ENCODE results near the gene IP6K2.
"Not testable (repeated sequence)": the region's sequence is repeated elsewhere in the genome, so short reads cannot be mapped to it uniquely, and the experiment has no call there.

IP6K2 gene

DNA sequence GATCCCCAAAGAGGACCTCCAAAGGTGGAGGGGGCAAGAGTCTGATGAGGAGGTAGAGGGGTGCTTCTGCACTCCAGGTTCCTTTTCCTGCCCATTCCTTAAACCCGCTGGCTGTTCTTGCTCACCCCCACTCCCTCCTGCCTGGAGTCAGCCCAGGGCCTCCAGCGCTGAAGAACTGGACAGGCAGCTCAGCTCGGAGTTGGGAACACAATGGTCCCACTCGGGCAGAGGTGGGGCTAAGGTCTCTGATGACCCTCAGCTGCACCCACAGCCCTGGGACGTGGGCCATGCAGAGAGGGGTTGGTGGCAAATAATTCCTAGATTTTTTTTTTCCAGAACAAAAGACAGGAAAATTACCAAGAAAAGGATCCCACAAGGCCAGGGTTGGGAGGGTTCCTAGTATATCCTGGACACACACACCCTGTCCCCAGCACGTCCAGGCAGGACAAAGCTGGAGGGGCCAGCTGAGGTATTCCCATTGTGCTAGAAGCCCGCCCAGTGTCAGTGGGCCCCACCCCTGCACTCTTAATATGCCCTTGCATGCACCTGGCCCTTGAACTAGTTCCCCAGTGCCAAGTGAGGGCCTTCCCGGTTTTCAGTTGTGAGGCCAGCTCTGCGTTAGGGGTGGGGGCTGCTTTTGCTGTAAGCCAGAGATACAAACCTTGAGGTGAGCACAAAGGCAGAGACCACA, 22.1 kb upstream of the IP6K2 start:
- TF ChIP-seq, protein P1, sequence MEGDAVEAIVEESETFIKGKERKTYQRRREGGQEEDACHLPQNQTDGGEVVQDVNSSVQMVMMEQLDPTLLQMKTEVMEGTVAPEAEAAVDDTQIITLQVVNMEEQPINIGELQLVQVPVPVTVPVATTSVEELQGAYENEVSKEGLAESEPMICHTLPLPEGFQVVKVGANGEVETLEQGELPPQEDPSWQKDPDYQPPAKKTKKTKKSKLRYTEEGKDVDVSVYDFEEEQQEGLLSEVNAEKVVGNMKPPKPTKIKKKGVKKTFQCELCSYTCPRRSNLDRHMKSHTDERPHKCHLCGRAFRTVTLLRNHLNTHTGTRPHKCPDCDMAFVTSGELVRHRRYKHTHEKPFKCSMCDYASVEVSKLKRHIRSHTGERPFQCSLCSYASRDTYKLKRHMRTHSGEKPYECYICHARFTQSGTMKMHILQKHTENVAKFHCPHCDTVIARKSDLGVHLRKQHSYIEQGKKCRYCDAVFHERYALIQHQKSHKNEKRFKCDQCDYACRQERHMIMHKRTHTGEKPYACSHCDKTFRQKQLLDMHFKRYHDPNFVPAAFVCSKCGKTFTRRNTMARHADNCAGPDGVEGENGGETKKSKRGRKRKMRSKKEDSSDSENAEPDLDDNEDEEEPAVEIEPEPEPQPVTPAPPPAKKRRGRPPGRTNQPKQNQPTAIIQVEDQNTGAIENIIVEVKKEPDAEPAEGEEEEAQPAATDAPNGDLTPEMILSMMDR (conservative IDR thresholded peaks at IDR 0.05; ENCODE audit: low read depth, low read length), result no peak
- DNase-seq (ENCODE audit: low read depth), result no peak
- no peak overlapping the region for H3K4me3 ChIP-seq (ENCODE audit: low read length)

GRCh38 chr3:48738144-48738536, 21.1 kb upstream of the IP6K2 start:
- TF ChIP-seq, protein P1 (conservative IDR thresholded peaks at IDR 0.05; ENCODE audit: low read depth, low read length), result no peak

DNA sequence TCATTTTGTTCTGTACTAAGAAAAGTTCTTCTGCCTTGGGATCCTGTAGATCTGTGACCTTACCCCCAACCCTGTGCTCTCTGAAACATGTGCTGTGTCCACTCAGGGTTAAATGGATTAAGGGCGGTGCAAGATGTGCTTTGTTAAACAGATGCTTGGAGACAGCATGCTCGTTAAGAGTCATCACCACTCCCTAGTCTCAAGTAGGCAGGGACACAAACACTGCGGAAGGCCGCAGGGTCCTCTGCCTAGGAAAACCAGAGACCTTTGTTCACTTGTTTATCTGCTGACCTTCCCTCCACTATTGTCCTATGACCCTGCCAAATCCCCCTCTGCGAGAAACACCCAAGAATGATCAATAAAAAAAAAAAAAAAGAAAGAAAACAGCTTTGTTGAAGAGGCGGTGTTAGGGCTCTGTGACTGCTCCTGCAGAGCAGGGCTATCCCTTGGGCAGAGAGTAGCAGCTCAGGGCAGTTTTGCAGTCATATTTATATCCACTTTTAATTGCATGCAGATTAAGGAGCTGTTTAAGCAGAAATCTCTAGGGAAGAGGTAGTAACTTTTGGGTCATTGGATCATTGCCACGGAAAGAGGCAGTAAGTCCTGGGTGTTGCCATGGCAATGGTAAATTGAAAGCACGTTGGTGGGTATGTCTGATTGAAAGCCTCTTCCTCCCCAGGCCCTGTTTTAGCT, 18.2 kb upstream of the IP6K2 start:
- not testable (repeated sequence) for H3K4me3 ChIP-seq (ENCODE audit: low read length); DNase-seq (ENCODE audit: low read depth)

More at GRCh38 chr3:48738144-48738536, 21.1 kb upstream of the IP6K2 start:
- DNase-seq (ENCODE audit: low read depth), result no peak
- no peak overlapping the region for H3K4me3 ChIP-seq (ENCODE audit: low read length)

DNA sequence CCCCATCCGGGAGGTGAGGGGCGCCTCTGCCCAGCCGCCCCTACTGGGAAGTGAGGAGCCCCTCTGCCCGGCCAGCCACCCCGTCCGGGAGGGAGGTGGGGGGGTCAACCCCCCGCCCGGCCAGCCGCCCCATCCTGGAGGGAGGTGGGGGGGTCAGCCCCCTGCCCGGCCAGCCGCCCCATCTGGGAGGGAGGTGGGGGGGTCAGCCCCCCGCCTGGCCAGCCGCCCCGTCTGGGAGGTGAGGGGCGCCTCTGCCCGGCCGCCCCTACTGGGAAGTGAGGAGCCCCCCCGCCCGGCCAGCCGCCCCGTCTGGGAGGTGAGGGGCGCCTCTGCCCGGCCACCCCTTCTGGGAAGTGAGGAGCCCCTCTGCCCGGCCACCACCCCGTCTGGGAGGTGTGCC, 17.5 kb upstream of the IP6K2 start:
- H3K4me3 ChIP-seq (ENCODE audit: low read length); DNase-seq (ENCODE audit: low read depth): not testable (repeated sequence)

- not testable (repeated sequence) for DNase-seq (ENCODE audit: low read depth); H3K4me3 ChIP-seq (ENCODE audit: low read length)
Measured at GRCh38 chr3:48733752-48734518, 16.9 kb upstream of the IP6K2 start.

DNA sequence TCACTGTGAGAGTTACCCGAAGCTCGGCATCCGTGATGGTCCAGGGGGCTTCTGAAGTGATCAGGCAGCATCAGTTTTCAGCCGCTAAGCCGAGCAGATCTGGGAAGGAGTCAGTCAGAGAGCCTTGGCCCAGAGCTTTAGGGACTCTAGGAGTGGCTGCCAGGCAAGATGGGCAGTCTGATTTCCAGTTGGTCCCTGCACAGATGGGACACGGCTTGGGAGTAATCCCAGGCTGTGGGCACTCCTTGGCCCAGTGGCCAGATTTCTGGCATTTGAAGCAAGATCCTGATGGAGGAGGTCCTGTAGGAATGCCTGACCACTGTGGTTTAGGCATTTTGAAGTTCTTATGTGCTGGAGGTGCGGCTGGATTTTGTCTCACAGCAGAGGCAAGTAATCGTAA, 10.5 kb upstream of the IP6K2 start:
- no peak overlapping the region for H3K4me3 ChIP-seq (ENCODE audit: low read length)
- TF ChIP-seq, protein P1 (conservative IDR thresholded peaks at IDR 0.05; ENCODE audit: low read depth, low read length), result no peak
- no peak for DNase-seq (ENCODE audit: low read depth)

- H3K4me3 ChIP-seq (ENCODE audit: low read length), result not testable (repeated sequence)
Measured at GRCh38 chr3:48725185-48725855, 8.3 kb upstream of the IP6K2 start.

GRCh38 chr3:48723725-48724124, 6.7 kb upstream of the IP6K2 start:
- TF ChIP-seq, protein P1 (conservative IDR thresholded peaks at IDR 0.05; ENCODE audit: low read depth, low read length), result no peak
- no peak overlapping the region for H3K4me3 ChIP-seq (ENCODE audit: low read length)
- DNase-seq (ENCODE audit: low read depth), result no peak

More at GRCh38 chr3:48725185-48725855, 8.3 kb upstream of the IP6K2 start:
- DNase-seq (ENCODE audit: low read depth), result not testable (repeated sequence)

DNA sequence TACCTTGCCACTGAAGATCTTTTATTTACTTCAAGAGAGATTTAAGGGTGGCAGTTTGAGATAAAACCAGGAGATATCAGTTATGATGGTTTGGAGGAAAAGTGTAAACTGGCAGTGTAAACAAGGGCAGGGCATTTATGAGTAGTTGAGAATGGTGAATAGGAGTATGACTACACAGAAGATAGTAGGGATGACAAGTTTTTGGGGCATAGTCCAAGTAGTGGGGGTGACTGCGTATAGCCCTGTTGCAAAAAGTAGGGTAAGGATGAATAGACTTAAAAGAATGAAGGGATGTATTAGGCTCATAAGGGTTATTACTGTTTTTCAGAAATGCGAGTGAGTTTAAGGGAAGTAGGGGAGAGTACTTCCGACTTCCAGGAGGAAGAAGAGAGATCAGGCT, 6.3 kb upstream of the IP6K2 start:
- H3K4me3 ChIP-seq (ENCODE audit: low read length); DNase-seq (ENCODE audit: low read depth): not testable (repeated sequence)

All from retinal pigment epithelial cell (primary cell).